Measurements from ENCODE around the gene SARM1.

GRCh38 chr17:28390141-28390540 lies 18.6 kb downstream of the SARM1 start:
- TF ChIP-seq, protein P1, sequence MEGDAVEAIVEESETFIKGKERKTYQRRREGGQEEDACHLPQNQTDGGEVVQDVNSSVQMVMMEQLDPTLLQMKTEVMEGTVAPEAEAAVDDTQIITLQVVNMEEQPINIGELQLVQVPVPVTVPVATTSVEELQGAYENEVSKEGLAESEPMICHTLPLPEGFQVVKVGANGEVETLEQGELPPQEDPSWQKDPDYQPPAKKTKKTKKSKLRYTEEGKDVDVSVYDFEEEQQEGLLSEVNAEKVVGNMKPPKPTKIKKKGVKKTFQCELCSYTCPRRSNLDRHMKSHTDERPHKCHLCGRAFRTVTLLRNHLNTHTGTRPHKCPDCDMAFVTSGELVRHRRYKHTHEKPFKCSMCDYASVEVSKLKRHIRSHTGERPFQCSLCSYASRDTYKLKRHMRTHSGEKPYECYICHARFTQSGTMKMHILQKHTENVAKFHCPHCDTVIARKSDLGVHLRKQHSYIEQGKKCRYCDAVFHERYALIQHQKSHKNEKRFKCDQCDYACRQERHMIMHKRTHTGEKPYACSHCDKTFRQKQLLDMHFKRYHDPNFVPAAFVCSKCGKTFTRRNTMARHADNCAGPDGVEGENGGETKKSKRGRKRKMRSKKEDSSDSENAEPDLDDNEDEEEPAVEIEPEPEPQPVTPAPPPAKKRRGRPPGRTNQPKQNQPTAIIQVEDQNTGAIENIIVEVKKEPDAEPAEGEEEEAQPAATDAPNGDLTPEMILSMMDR (IDR thresholded peaks at IDR 0.05) = no peak
- TF ChIP-seq CHD2 (IDR thresholded peaks at IDR 0.05; ENCODE audit: low read length, partially characterized antibody) (no peak), REST (IDR thresholded peaks at IDR 0.05; ENCODE audit: low read depth, low read length) (no peak), SMC3 (IDR thresholded peaks at IDR 0.05; ENCODE audit: low read depth, low read length) (no peak), YY1 (IDR thresholded peaks at IDR 0.05; ENCODE audit: low read depth) (no peak), FOXM1 (IDR thresholded peaks at IDR 0.05; ENCODE audit: low read depth) (no peak), RCOR1 (IDR thresholded peaks at IDR 0.05; ENCODE audit: low read length) (no peak), EP300 (IDR thresholded peaks at IDR 0.05; ENCODE audit: borderline replicate concordance in 1 of 2, low read depth in 1 of 2, low read length in 1 of 2) (no peak), RAD21 (IDR thresholded peaks at IDR 0.05; ENCODE audit: low read length) (no peak), USF2 (IDR thresholded peaks at IDR 0.05; ENCODE audit: borderline replicate concordance, low read depth, low read length) (no peak), PBX3 (IDR thresholded peaks at IDR 0.05) (no peak)
